H9 (cell line): ENCODE data around the gene CXCL6. TPM values are rescaled to one million over a fixed set of nuclear protein-coding genes. Genes with fewer than 3 reads are reported as not detected.

Experiments
- DNase-seq: peaks from one replicate; pipeline ENCODE4 v3.0.0-alpha.2; 2017
- H2AFZ ChIP-seq: one replicate; pipeline ENCODE4 v1.6.1; 2013; ENCODE audit warnings: mild to moderate bottlenecking, low read length, control low read depth, moderate library complexity
- H2AK5ac ChIP-seq: 2 replicates; pipeline ENCODE4 v1.6.1; 2013; ENCODE audit warnings: low read length, control low read depth, mixed read lengths; ENCODE audit not compliant: insufficient read length
- H2BK120ac ChIP-seq: one replicate; pipeline ENCODE4 v1.6.1; 2013; ENCODE audit warnings: low read depth, mild to moderate bottlenecking, low read length, control low read depth, inconsistent platforms; ENCODE audit not compliant: poor library complexity, severe bottlenecking
- H2BK12ac ChIP-seq: 2 replicates; pipeline ENCODE4 v1.6.1; 2013; ENCODE audit warnings: low read length, control low read depth, mixed read lengths, low read depth; ENCODE audit not compliant: insufficient read length
- H2BK15ac ChIP-seq: 2 replicates; pipeline ENCODE4 v1.6.1; 2013; ENCODE audit warnings: low read depth, low read length, control low read depth
- H2BK20ac ChIP-seq: one replicate; pipeline ENCODE4 v1.6.1; 2013; ENCODE audit warnings: low read depth, mild to moderate bottlenecking, low read length, control low read depth, inconsistent platforms; ENCODE audit not compliant: poor library complexity, severe bottlenecking
- H2BK5ac ChIP-seq: 2 replicates; pipeline ENCODE4 v1.6.1; 2013; ENCODE audit warnings: low read length, control low read depth, mixed read lengths; ENCODE audit not compliant: insufficient read length
- H3K14ac ChIP-seq: 2 replicates; pipeline ENCODE4 v1.6.1; 2013; ENCODE audit warnings: low read length, control low read depth; ENCODE audit not compliant: insufficient read depth
- H3K18ac ChIP-seq: 2 replicates; pipeline ENCODE4 v1.6.1; 2013; ENCODE audit warnings: low read depth, mild to moderate bottlenecking, mixed read lengths, low read length, control low read depth; ENCODE audit not compliant: insufficient read length
- H3K23ac ChIP-seq: 2 replicates; pipeline ENCODE4 v1.6.1; 2013; ENCODE audit warnings: low read length, control low read depth, mixed read lengths, low read depth; ENCODE audit not compliant: insufficient read length
- H3K23me2 ChIP-seq: 2 replicates; pipeline ENCODE4 v1.6.1; 2013; ENCODE audit warnings: low read depth, mild to moderate bottlenecking, mixed read lengths, low read length, control low read depth; ENCODE audit not compliant: insufficient read length, poor library complexity, severe bottlenecking
- H3K27ac ChIP-seq: 2 replicates; pipeline ENCODE4 v1.5.1; 2013; ENCODE audit warnings: low read length, control low read depth, mixed read lengths, low read depth; ENCODE audit not compliant: insufficient read length
- H3K27me3 ChIP-seq: 2 replicates; pipeline ENCODE4 v1.6.1; 2013; ENCODE audit warnings: low read length, control low read depth, inconsistent platforms; ENCODE audit not compliant: insufficient read depth
- H3K4ac ChIP-seq: 2 replicates; pipeline ENCODE4 v1.6.1; 2013; ENCODE audit warnings: low read depth, mild to moderate bottlenecking, control low read depth, inconsistent platforms, low read length, moderate library complexity
- H3K4me1 ChIP-seq: 2 replicates; pipeline ENCODE4 v1.6.1; 2013; ENCODE audit warnings: low read length, control low read depth, inconsistent platforms; ENCODE audit not compliant: insufficient read depth
- H3K4me2 ChIP-seq: 2 replicates; pipeline ENCODE4 v1.6.1; 2013; ENCODE audit warnings: low read length, control low read depth, mixed read lengths; ENCODE audit not compliant: insufficient read length, insufficient read depth
- H3K56ac ChIP-seq: 2 replicates; pipeline ENCODE4 v1.6.1; 2013; ENCODE audit warnings: low read depth, mild to moderate bottlenecking, mixed read lengths, low read length, control low read depth; ENCODE audit not compliant: insufficient read length
- H3K79me1 ChIP-seq: 2 replicates; pipeline ENCODE4 v1.6.1; 2013; ENCODE audit warnings: low read depth, mild to moderate bottlenecking, moderate library complexity, low read length, control low read depth, inconsistent platforms; ENCODE audit not compliant: insufficient read depth, poor library complexity, severe bottlenecking
- H3K79me2 ChIP-seq: 2 replicates; pipeline ENCODE4 v1.6.1; 2013; ENCODE audit warnings: low read length, control low read depth, inconsistent platforms; ENCODE audit not compliant: insufficient read depth
- H3K9ac ChIP-seq: 2 replicates; pipeline ENCODE4 v1.6.1; 2013; ENCODE audit warnings: low read length, control low read depth, mixed read lengths; ENCODE audit not compliant: insufficient read length; ENCODE audit errors: extremely low read depth
- H3K9me3 ChIP-seq: one replicate; pipeline ENCODE4 v1.6.1; 2013; ENCODE audit warnings: low read depth, low read length, inconsistent platforms; ENCODE audit not compliant: control insufficient read depth
- H3T11ph ChIP-seq: one replicate; pipeline ENCODE4 v1.6.1; 2013; ENCODE audit warnings: mild to moderate bottlenecking, low read length, control low read depth, inconsistent platforms
- H4K20me1 ChIP-seq: one replicate; pipeline ENCODE4 v1.6.1; 2013; ENCODE audit not compliant: control insufficient read depth, insufficient read length, insufficient read depth
- H4K5ac ChIP-seq: 2 replicates; pipeline ENCODE4 v1.6.1; 2013; ENCODE audit warnings: low read depth, mild to moderate bottlenecking, mixed read lengths, low read length, control low read depth; ENCODE audit not compliant: insufficient read length
- H4K8ac ChIP-seq: replicated peaks from 2 replicates; pipeline ENCODE4 v1.6.1; 2013; ENCODE audit warnings: low read length, control low read depth, mixed read lengths, low read depth; ENCODE audit not compliant: insufficient read length
- H4K91ac ChIP-seq: 2 replicates; pipeline ENCODE4 v1.6.1; 2013; ENCODE audit warnings: low read depth, mild to moderate bottlenecking, moderate library complexity, mixed read lengths, low read length, control low read depth; ENCODE audit not compliant: insufficient read length
- H3K27ac Mint-ChIP-seq, 3 experiments: 2 replicates in 2 of 3; 3 replicates in 1 of 3; pipeline ENCODE4 v1.8.0; 2020 to 2021; ENCODE audit warnings: mixed read lengths in 3 of 3, mild to moderate bottlenecking in 1 of 3, moderate library complexity in 1 of 3
- H3K27me3 Mint-ChIP-seq: 2 replicates; pipeline ENCODE4 v1.8.0; 2021; ENCODE audit warnings: low read depth, mild to moderate bottlenecking, moderate library complexity, mixed read lengths
- H3K36me3 Mint-ChIP-seq, 3 experiments: 2 replicates in 2 of 3; 3 replicates in 1 of 3; pipeline ENCODE4 v1.8.0; 2020 to 2021; ENCODE audit warnings: low read depth in 3 of 3, mixed read lengths in 3 of 3; ENCODE audit not compliant: insufficient read depth in 1 of 3
- H3K4me1 Mint-ChIP-seq, 2 experiments: 2 replicates each; pipeline ENCODE4 v1.8.0; 2020; ENCODE audit warnings: mixed read lengths in 2 of 2
- H3K4me3 Mint-ChIP-seq, 2 experiments: 2 replicates in 1 of 2; 3 replicates in 1 of 2; pipeline ENCODE4 v1.8.0; 2020 to 2021; ENCODE audit warnings: mild to moderate bottlenecking in 2 of 2, mixed read lengths in 2 of 2, moderate library complexity in 1 of 2
- H3K9me3 Mint-ChIP-seq, 2 experiments: 2 replicates in 1 of 2; 3 replicates in 1 of 2; pipeline ENCODE4 v1.8.0; 2020; ENCODE audit warnings: mild to moderate bottlenecking in 2 of 2, mixed read lengths in 2 of 2, moderate library complexity in 1 of 2
- CTCF ChIP-seq: fragments of 200-600 bp; sonication (generic); conservative IDR thresholded peaks from 3 replicates; pipeline ENCODE4 v1.8.0; 2021; ENCODE audit warnings: antibody characterized with exemption, mild to moderate bottlenecking
- WGBS: extraction: QIAGEN DNeasy Blood & Tissue Kit; methylation state at CpG from one replicate; pipeline ENCODE4 v1.1.7; 2013; ENCODE audit warnings: missing lambda C conversion rate, low lambda C conversion rate, mixed read lengths; ENCODE audit not compliant: insufficient read length; ENCODE audit errors: extremely low coverage; 5-methylcytosine and 5-hydroxymethylcytosine counted together
- total RNA-seq: library from RNA; stranded (reverse); gene quantifications from 2 replicates; pipeline ENCODE4 v1.2.1, GENCODE V29; 2021

The CXCL6 gene
- total RNA-seq, 1 experiment from 2014 or later, result 0.85 TPM

- no peak overlapping the region for H3T11ph ChIP-seq
- Mint-ChIP-seq H3K9me3 (no peaks in the 10 kb centered on the region), H3K4me3 (no peak overlapping the region), H3K4me1 (peaks cover 8 to 9% of the 10 kb centered on the region in 2 experiments; a peak in 3 of 4 replicates), H3K36me3 (no peaks in the 10 kb centered on the region; a peak in 1 of 7 replicates), H3K27me3 (peaks cover 2% of the 10 kb centered on the region; the same call in 1 of the 2 replicates), H3K27ac (no peak overlapping the region)
- no peak overlapping the region for H2BK15ac ChIP-seq
- H3K4me2 ChIP-seq, result no peak overlapping the region
- no peak overlapping the region for H3K56ac ChIP-seq
- no peak overlapping the region for H3K9ac ChIP-seq
- H3K23me2 ChIP-seq, result no peaks in the 10 kb centered on the region
- H2BK12ac ChIP-seq, result no peak overlapping the region
- no CpG with 5 or more reads among the region's 1 CpG for WGBS
- H4K20me1 ChIP-seq, result no peaks in the 10 kb centered on the region
- peaks cover 3% of the 10 kb centered on the region; the same call in 1 of the 2 replicates for H3K4me1 ChIP-seq
- no peak overlapping the region for H4K5ac ChIP-seq
- no peak for DNase-seq
- TF ChIP-seq CTCF, result no peak
- no peak overlapping the region for H2AFZ ChIP-seq
- no peak overlapping the region for H2BK20ac ChIP-seq
- no peak overlapping the region for H4K8ac ChIP-seq
- no peaks in the 10 kb centered on the region for H3K79me2 ChIP-seq
- no peak overlapping the region for H3K23ac ChIP-seq
- H4K91ac ChIP-seq, result no peak overlapping the region
- H3K4ac ChIP-seq, result no peak overlapping the region
- H2AK5ac ChIP-seq, result no peak overlapping the region
- H2BK5ac ChIP-seq, result no peak overlapping the region
- H3K27ac ChIP-seq, result no peak overlapping the region
- no peaks in the 10 kb centered on the region for H3K79me1 ChIP-seq
- no peaks in the 10 kb centered on the region for H3K27me3 ChIP-seq
- no peak overlapping the region for H3K14ac ChIP-seq
- H3K9me3 ChIP-seq, result no peaks in the 10 kb centered on the region
- H2BK120ac ChIP-seq, result no peak overlapping the region
- H3K18ac ChIP-seq, result no peak overlapping the region
These were observed 24.6 kb upstream of the CXCL6 start for GRCh38 chr4:73811841-73812240.
